Activated T-helper 9 cell treated with anti-CD3 and anti-CD28 coated beads, Interleukin-2, amount 50 U/mL, for 16 hours (primary cell): ENCODE results near the gene SERPINA7.
"Not testable (repeated sequence)": the region's sequence is repeated elsewhere in the genome, so short reads cannot be mapped to it uniquely, and the experiment has no call there.

ENCODE experiments used
- DNase-seq: peaks from one replicate; pipeline ENCODE4 v3.0.0-alpha.2; 2020; ENCODE audit warnings: low read depth

The SERPINA7 gene

GRCh38 chrX:106038625-106039024, at the start of gene SERPINA7:
Gene SERPINA7, minus strand, starts transcription at chrX:106038727. Its CDS starts 1,669 bp downstream, at chrX:106037058.
- DNase-seq = no peak

- no peak for DNase-seq
Measured at GRCh38 chrX:106069048-106069447, 30.5 kb upstream of the SERPINA7 start.

GRCh38 chrX:106050054-106050453, 11.5 kb upstream of the SERPINA7 start:
- DNase-seq = no peak

- DNase-seq = no peak
Measured at GRCh38 chrX:106042296-106042695, 3.8 kb upstream of the SERPINA7 start.

GRCh38 chrX:106040861-106041260, 2.3 kb upstream of the SERPINA7 start:
- DNase-seq = no peak

GRCh38 chrX:106039920-106040319, 1.4 kb upstream of the SERPINA7 start:
- DNase-seq = no peak

GRCh38 chrX:106037835-106038473, 573 bp downstream of the SERPINA7 start:
- DNase-seq = no peak

GRCh38 chrX:106036716-106037115, 1.8 kb downstream of the SERPINA7 start:
- no peak for DNase-seq

- DNase-seq = no peak
Measured at GRCh38 chrX:106035064-106035463, 3.5 kb downstream of the SERPINA7 start.

GRCh38 chrX:106023947-106024346, 14.6 kb downstream of the SERPINA7 start:
- no peak for DNase-seq

- DNase-seq = no peak
Measured at GRCh38 chrX:106022238-106022637, 16.3 kb downstream of the SERPINA7 start.

- DNase-seq = no peak
Measured at GRCh38 chrX:106014119-106014775, 24.3 kb downstream of the SERPINA7 start.

- no peak for DNase-seq
Measured at GRCh38 chrX:106009145-106009544, 29.4 kb downstream of the SERPINA7 start.

- no peak for DNase-seq
Measured at GRCh38 chrX:106007815-106008214, 30.7 kb downstream of the SERPINA7 start.

- no peak for DNase-seq
Measured at GRCh38 chrX:106005684-106006083, 32.8 kb downstream of the SERPINA7 start.

- not testable (repeated sequence) for DNase-seq
Measured at GRCh38 chrX:106000609-106001008, 37.9 kb downstream of the SERPINA7 start.

GRCh38 chrX:106000203-106000602, 38.3 kb downstream of the SERPINA7 start:
- DNase-seq = no peak

- DNase-seq = no peak
Measured at GRCh38 chrX:105999294-105999693, 39.2 kb downstream of the SERPINA7 start.

GRCh38 chrX:105988487-105988886, 50.0 kb downstream of the SERPINA7 start:
- not testable (repeated sequence) for DNase-seq
